Posterior vena cava (tissue), 2 donors: ENCODE measurements around the gene ITFG1. TPM values are rescaled to one million over a fixed set of nuclear protein-coding genes. Genes with fewer than 3 reads are reported as not detected.
"Not testable (repeated sequence)": the region's sequence is repeated elsewhere in the genome, so short reads cannot be mapped to it uniquely, and the experiment has no call there.

Experiments used
- DNase-seq: peaks from one replicate; pipeline ENCODE4 v3.0.0-alpha.2; 2020; ENCODE audit warnings: low spot score
- intact Hi-C, 2 donors: fragments of 100-400 bp; cut with DNase I; formaldehyde crosslinking; loops; one replicate each; pipeline versions ENCODE4 v1.14.1 to v1.14.2; 2022 to 2023
- total RNA-seq, 2 donors: library from RNA; stranded (reverse); fragmentation: NEBNext Ultra II Directional; extraction: Animal tissue kit (Norgen Biotek cat#: 25700); gene quantifications; one replicate each; pipeline ENCODE4 v1.2.1, GENCODE V29; 2021
- donor health status: DM: yes; HTN: yes; CAD: no.
- donor health status: DM: yes; HTN: yes; CAD: no.

Gene ITFG1
- total RNA-seq, 2 donors from 2014 or later, result 37.6 to 43.7 TPM

DNA sequence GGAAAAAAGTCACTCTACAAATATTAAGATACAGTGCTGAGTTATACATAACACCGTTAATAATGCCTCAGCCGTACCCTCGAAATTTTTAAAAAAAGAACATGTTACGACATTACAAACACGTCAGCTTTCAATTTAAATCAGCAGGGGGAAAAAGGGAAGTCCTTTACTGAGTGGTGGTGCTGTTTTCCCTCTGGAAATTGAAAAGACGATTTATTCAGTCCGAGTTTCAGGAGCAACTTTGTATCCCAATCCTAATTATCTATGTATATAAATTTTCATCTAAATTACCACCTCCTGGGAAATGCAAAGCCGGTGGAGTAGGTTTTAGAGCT, 318.4 kb downstream of the ITFG1 start:
- DNase-seq, result no peak
- intact Hi-C loops, result loop anchor here (10.0 kb wide), 1 partner anchor 1012 kb away; the partner anchor contains the start of gene ABCC12 (in 2 of the 2)

DNA sequence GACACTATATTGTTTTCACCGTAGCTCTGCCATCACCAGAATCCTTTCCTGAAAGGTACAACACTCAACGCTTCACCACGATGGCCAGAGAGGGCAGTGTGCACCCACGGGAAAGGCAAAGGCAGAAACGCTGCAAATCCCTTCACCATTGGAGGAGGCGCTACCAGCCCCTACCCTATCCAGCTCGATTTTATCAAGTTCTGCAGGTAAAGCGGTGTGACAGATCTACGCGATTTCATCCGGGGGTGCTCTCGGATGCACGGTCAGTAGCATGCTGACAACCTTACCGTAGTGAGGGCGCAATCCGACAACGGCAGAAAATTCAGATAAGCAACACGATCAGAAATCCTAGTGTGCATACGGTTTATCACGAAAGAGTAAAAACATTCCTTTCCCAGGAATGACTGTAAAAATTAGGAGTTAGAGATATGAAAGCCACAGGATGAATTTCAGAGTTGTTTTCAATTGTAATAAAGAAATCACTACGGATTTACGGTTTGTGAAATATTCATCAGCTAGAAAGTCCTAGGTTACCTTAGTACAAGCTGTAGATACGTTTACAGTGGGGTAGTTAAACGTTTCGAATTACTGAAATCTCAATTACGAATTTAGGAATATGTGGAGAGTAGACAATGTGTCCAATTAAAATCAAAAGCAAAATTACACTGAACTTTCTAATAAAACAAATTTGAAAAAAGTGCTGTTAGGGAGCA, 318.9 kb downstream of the ITFG1 start:
- peak; percentile 90 for DNase-seq
- intact Hi-C loops, result loop anchor here (10.0 kb wide), 1 partner anchor 1013 kb away; the partner anchor contains the start of gene ABCC12 (in 2 of the 2)

DNA sequence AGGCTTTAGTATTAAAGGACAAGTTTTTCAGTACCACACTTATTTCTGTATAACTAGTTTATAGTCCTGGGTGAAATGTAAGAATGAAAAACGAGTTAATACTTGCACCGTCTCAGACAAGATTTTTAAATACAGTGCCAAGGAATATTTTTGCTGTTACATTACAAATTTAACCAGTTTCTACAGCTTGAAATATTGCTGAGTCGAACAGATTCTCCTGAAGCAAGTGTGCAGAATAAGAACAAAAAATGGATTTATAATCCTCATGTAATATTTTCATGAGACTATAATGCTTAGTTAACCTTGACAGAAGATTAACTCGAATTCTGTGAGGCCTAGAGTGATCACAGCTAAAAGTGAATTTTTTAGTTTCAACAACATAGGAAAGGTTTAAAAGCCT, 320.2 kb downstream of the ITFG1 start:
- DNase-seq, result no peak
- intact Hi-C loops, result loop anchor here (10.0 kb wide), 1 partner anchor 1014 kb away; the partner anchor contains the start of gene ABCC12 (in 2 of the 2)

DNA sequence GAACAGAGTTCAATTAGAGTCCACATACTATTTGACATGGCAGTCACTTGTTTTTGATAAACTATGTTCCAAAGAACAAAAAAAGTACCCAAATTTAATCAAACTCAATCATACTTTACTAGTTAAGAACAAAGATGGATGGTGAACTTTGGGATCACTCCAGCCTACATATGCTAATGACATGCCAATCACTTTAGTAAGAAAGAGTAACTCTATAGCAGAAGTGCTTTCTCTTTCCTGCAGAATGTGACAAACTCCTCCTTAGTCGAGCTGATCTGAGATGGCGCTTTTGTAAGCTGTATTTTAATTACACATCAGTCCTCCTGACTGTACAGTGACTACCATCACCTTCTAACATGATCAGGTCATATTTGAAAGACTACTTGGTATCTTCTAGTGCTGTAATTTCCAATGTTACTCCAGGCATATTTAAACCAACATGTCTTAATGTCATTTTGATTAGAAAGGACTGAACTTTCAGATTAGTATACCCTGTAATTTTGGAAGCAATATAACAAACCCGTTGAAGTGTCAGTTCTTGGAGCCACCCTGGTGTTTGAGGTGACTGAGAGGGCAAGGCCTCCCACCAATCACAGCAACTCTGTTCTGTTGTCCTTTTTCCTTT, 321.2 kb downstream of the ITFG1 start:
- DNase-seq, result no peak
- intact Hi-C loops, result loop anchor here (10.0 kb wide), 1 partner anchor 1015 kb away; the partner anchor contains the start of gene ABCC12 (in 2 of the 2)

DNA sequence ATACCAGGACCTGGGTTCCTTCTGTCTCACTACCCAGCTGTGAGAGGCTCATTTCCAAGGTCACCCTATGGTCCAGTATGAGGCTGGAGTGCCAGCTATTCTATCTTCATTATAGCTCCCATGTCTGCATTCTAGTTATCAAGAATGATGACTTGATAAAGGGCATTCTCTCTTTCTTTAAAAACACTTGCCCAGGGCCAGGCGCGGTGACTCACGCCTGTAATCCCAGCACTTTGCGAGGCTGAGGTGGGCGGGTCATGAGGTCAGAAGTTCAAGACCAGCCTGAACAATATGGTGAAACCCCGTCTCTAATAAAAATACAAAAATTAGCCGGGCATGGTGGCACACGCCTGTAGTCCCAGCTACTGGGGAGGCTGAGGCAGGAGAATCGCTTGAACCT, 322.9 kb downstream of the ITFG1 start:
- intact Hi-C loops, DNase-seq: not testable (repeated sequence)

DNA sequence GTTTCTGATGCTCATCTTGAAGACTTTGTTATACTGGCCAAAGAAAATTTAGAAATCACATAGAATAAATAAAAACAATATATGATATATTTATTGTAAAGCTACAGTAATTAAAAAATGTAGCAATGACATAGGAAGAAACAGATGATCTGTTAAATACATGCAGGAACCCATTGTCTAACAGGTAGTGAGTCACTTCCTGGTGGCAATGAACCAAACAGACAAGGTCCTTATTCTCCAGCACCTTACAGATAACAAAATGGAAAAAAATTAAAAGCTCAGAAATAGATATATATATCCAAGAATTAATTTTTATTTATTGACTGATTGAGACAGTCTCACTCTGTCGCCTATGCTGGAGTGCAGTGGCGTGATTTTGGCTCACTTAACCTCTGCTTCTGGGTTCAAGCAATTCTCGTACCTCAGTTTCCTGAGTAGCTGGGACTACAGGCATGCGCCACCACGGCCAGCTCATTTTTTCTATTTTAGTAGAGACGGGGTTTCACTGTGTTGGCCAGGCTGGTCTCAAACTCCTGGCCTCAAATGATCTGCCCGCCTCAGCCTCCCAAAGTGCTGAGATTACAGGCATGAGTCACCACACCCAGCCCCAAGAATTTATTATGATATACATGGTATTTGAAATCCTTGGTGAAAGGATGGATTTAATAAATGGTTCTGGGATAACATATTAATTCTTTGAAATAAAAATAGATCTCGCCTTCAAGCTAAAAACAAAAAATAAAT, 324.6 kb downstream of the ITFG1 start:
- no peak for DNase-seq
- intact Hi-C loops, result no loop called here

DNA sequence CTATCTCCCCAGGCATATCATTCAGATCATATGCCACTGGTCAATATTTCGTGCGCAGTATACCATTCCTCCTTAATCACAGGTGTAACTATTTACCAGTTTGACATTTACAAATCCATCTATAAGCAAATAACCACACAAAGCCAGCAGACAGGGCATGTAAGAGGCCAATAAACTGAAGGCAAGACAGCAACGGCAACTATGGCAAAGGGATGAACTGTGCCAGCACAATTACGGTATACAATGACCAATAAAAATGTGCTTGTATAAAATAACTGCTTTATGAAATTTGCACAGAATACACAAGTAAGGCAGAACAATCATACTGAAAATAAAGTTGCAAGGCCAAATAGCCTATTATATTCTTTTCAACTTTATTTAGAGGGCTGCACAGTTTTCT, 326.3 kb downstream of the ITFG1 start:
- intact Hi-C loops, result no loop called here
- DNase-seq, result no peak

DNA sequence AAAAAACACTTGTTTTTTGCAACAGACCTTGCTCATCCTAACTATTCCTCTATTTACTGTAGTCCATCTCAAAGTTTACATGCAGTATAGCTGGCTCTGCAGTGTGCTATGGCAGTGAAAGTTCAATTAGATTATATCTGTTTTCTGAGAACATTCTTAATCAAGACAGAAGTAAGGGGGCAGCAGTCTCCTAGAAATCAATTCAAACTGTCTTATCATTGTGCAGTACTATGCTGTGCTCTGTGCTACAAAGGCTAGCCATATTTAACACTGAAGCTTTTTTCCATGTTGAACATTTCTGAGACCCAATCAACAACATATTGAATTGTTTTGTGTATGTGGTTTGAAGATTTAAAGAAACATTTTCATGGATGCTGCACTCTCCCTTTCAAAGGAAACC, 328.6 kb downstream of the ITFG1 start:
- DNase-seq, result no peak
- intact Hi-C loops, result no loop called here

DNA sequence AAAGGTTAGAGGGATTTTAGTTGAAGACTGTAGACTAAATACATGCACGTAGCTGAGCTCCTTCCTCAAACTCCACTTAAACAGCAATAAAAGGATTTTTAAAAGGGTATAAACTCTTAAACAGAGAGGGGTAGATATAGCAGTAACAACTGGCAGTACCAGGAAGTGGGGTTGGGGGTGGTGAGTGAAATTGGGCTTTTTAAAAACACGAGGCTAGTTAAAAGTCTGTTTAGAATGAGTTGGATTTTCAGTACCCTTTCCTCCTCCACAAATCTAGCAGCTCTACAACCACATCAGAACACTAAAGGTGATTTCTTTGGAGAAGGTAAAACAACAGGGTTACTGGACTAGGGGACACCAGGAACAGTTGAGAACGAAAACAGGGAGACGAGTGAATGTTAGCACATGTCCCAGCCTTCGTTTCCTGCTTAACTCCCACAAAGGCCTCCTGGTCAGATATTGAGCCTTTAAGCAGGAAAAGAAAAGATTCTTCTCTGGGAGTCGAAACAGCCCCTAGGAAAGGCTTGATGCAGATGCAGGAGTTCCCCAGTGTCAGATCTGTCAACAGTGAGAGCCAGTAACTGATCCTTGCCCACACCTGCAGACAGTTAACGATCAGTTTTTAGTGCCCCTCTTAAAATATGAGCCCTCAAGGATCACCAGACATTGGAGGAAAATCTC, 331.0 kb downstream of the ITFG1 start:
- intact Hi-C loops, result no loop called here
- DNase-seq, result no peak

DNA sequence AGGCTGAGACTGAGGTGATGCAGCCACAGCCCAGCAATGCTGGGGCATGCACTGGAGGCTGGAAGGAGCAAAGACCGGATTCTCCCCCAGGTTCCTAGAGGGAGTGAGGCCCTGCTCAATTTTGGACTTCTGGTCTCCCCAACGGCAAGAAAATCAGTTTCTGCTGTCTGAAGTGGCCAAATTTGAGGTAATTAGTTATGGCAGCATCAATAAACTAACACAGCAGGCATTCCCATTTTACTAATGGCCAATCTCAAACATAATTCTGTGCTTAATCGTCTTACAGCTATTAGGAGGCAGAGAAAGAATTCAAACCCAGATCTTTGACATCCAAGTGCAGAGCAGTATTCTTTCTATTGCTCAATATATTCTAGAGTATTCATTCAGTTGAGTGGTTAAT, 333.3 kb downstream of the ITFG1 start:
- intact Hi-C loops, result no loop called here
- DNase-seq, result no peak

DNA sequence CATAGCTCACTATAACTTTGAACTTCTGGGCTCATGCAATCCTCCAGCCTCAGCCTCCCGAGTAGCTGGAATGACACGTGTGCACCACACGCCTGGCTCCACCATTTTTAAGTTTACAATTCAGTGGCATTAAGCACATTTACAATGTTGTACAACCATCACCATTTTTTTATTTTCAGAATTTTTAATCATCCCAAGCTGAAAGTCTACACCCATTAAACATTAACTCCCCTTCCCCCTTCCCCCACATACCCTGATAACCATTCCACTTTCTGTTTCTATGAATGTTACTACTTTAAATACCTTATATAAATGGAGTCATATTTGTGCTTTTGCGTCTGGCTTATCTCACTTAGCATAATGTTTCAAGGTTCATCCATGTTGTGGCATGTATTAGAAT, 335.1 kb downstream of the ITFG1 start:
- intact Hi-C loops, result no loop called here
- DNase-seq, result no peak

DNA sequence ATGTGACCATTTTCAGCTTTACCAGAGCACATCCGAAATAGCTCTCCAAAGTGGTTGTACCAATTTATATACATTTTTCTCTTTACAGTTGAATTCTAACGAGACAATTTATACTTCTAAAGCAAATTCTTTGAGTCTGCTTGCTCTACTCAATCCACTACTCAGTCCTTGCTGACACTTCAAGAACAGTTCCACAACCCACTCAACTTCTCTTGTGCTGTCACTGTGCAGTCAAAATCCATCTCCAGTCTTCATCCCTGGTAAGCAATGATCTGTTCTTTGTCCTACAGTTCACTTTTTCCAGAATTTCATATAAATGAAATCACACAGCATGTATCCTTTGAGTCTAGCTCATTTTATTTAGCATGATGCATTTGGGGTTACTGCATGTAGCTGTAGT, 347.7 kb downstream of the ITFG1 start:
- intact Hi-C loops, result no loop called here
- DNase-seq, result no peak

DNA sequence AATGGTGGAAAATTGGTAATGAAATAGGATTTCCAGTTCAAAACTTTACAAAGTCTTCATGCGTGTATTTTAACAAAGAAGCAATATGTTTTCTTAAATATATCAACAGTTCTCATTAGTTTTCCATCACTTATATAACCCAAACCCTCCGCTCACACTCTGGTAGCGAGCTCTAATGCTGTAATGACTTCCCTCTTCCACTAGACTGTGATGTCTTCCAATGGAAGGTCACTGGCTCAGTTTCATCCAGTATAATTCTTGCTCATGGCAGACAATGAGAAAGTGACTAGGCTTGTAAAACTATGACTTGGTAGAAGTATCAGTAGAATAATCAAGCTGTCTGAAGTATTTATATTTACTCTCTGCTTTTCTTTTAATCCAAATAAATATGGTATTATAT, 349.9 kb downstream of the ITFG1 start:
- intact Hi-C loops, result no loop called here
- no peak for DNase-seq

DNA sequence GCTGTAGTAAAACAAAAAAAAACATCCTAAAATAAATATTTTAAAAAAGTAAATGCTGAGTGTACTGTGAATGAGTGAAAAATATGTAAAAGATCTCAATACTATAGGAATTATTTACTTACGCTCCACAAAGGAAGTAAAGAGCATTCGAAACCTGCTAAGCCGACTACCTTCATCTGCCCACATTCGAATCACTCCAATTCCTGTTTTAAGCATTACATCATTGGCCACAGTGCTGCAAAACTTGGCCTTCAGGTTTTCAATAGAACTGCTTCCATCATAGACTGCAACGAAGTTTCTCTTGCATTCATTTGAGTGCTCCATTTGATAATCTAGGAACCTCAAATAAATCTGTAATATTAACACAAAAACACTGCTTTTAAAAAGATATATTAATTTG, 351.5 kb downstream of the ITFG1 start:
- intact Hi-C loops, result no loop called here
- no peak for DNase-seq

Other genes starting within 250 kb of the ITFG1 start
- 10 to 100 TPM; 57.7 to 61.5 TPM for gene PHKB, start 268 bp upstream of the ITFG1 start, total RNA-seq